ENCODE results near the gene ARHGAP24.

ARHGAP24 gene

GRCh38 chr4:85803856-85804255, 328.9 kb downstream of the ARHGAP24 start:
- Histone ChIP-seq H3K4me3 (ENCODE audit: low read length) (no peak overlapping the region), H3K4me2 (ENCODE audit: low read depth, low read length) (no peak overlapping the region), H3K79me2 (ENCODE audit: low read length) (no peaks in the 10 kb centered on the region), H3F3A (ENCODE audit: insufficient read depth, low read length) (no peaks in the 10 kb centered on the region), H4K20me1 (ENCODE audit: insufficient read depth, low read length) (no peaks in the 10 kb centered on the region), H3K27me3 (replicated peaks; ENCODE audit: insufficient read depth, low read length) (no peaks in the 10 kb centered on the region), H3K27ac (ENCODE audit: low read length) (no peak overlapping the region), H3K36me3 (replicated peaks; ENCODE audit: insufficient read depth, low read length) (no peaks in the 10 kb centered on the region), H3K9ac (ENCODE audit: low read length) (no peak overlapping the region), H3K9me2 (replicated peaks; ENCODE audit: insufficient read depth, low read length) (no peaks in the 10 kb centered on the region), H3K9me3 (replicated peaks; ENCODE audit: insufficient read depth, low read length) (no peaks in the 10 kb centered on the region), H3K4me1 (ENCODE audit: low read length) (no peaks in the 10 kb centered on the region), H2AFZ (ENCODE audit: low read length) (no peak overlapping the region)
- no peak for TF ChIP-seq CTCF (IDR thresholded peaks at IDR 0.05; ENCODE audit: low read length)
- TF ChIP-seq EZH2phosphoT487 (IDR thresholded peaks at IDR 0.05; ENCODE audit: low read length): no peak
- no peak for TF ChIP-seq EZH2 (optimal IDR thresholded peaks at IDR 0.05; ENCODE audit: low read depth, low read length)
- no peak for DNase-seq

GRCh38 chr4:85805891-85806290, 330.9 kb downstream of the ARHGAP24 start:
- no peak overlapping the region for H3K4me3 ChIP-seq (ENCODE audit: low read length)
- H3K36me3 ChIP-seq (replicated peaks; ENCODE audit: insufficient read depth, low read length): no peaks in the 10 kb centered on the region

GRCh38 chr4:85806334-85806733, 331.4 kb downstream of the ARHGAP24 start:
- no peaks in the 10 kb centered on the region for H3K9me3 ChIP-seq (replicated peaks; ENCODE audit: insufficient read depth, low read length)
- no peak overlapping the region for H3K27ac ChIP-seq (ENCODE audit: low read length)
- no peak overlapping the region for H3K4me3 ChIP-seq (ENCODE audit: low read length)
- H3K27me3 ChIP-seq (replicated peaks; ENCODE audit: insufficient read depth, low read length): no peaks in the 10 kb centered on the region
- H2AFZ ChIP-seq (ENCODE audit: low read length): no peak overlapping the region
- no peaks in the 10 kb centered on the region for H3K79me2 ChIP-seq (ENCODE audit: low read length)
- no peaks in the 10 kb centered on the region for H3F3A ChIP-seq (ENCODE audit: insufficient read depth, low read length)
- TF ChIP-seq EZH2 (optimal IDR thresholded peaks at IDR 0.05; ENCODE audit: low read depth, low read length) (no peak), CTCF (IDR thresholded peaks at IDR 0.05; ENCODE audit: low read length) (no peak), EZH2phosphoT487 (IDR thresholded peaks at IDR 0.05; ENCODE audit: low read length) (no peak)
- no peak overlapping the region for H3K4me2 ChIP-seq (ENCODE audit: low read depth, low read length)
- no peaks in the 10 kb centered on the region for H3K4me1 ChIP-seq (ENCODE audit: low read length)
- no peaks in the 10 kb centered on the region for H3K36me3 ChIP-seq (replicated peaks; ENCODE audit: insufficient read depth, low read length)
- H3K9me2 ChIP-seq (replicated peaks; ENCODE audit: insufficient read depth, low read length): no peaks in the 10 kb centered on the region
- no peaks in the 10 kb centered on the region for H4K20me1 ChIP-seq (ENCODE audit: insufficient read depth, low read length)
- H3K9ac ChIP-seq (ENCODE audit: low read length): no peak overlapping the region
- DNase-seq: no peak

More at GRCh38 chr4:85805891-85806290, 330.9 kb downstream of the ARHGAP24 start:
- no peak overlapping the region for H3K4me2 ChIP-seq (ENCODE audit: low read depth, low read length)
- no peaks in the 10 kb centered on the region for H4K20me1 ChIP-seq (ENCODE audit: insufficient read depth, low read length)
- no peaks in the 10 kb centered on the region for H3K27me3 ChIP-seq (replicated peaks; ENCODE audit: insufficient read depth, low read length)
- H3K9me3 ChIP-seq (replicated peaks; ENCODE audit: insufficient read depth, low read length): no peaks in the 10 kb centered on the region
- no peaks in the 10 kb centered on the region for H3K9me2 ChIP-seq (replicated peaks; ENCODE audit: insufficient read depth, low read length)
- no peaks in the 10 kb centered on the region for H3K4me1 ChIP-seq (ENCODE audit: low read length)
- no peak for TF ChIP-seq CTCF (IDR thresholded peaks at IDR 0.05; ENCODE audit: low read length)
- TF ChIP-seq EZH2phosphoT487 (IDR thresholded peaks at IDR 0.05; ENCODE audit: low read length): no peak
- no peak for TF ChIP-seq EZH2 (optimal IDR thresholded peaks at IDR 0.05; ENCODE audit: low read depth, low read length)
- no peak for DNase-seq
- no peak overlapping the region for H2AFZ ChIP-seq (ENCODE audit: low read length)
- H3K9ac ChIP-seq (ENCODE audit: low read length): no peak overlapping the region
- no peaks in the 10 kb centered on the region for H3K79me2 ChIP-seq (ENCODE audit: low read length)
- no peaks in the 10 kb centered on the region for H3F3A ChIP-seq (ENCODE audit: insufficient read depth, low read length)
- no peak overlapping the region for H3K27ac ChIP-seq (ENCODE audit: low read length)

Measured in MM.1S (cell line).